Activated CD8-positive, alpha-beta memory T cell treated with anti-CD3 and anti-CD28 coated beads for 24 hours (primary cell): Measurements from ENCODE around the gene TTL.
"Not testable (repeated sequence)": the region's sequence is repeated elsewhere in the genome, so short reads cannot be mapped to it uniquely, and the experiment has no call there.

Source experiments
- DNase-seq: peaks from one replicate; pipeline ENCODE4 v3.0.0-alpha.2; 2020

Gene TTL

GRCh38 chr2:112524276-112524675 lies 42.3 kb downstream of the TTL start:
- not testable (repeated sequence) for DNase-seq

- no peak for DNase-seq
These were observed 46.6 kb downstream of the TTL start for GRCh38 chr2:112528541-112528940.

- DNase-seq: no peak
These were observed 47.8 kb downstream of the TTL start for GRCh38 chr2:112529757-112530156.

- DNase-seq: no peak
These were observed 48.8 kb downstream of the TTL start for GRCh38 chr2:112530728-112531127.

GRCh38 chr2:112534826-112535225 lies 52.9 kb downstream of the TTL start:
- no peak for DNase-seq

- not testable (repeated sequence) for DNase-seq
These were observed 54.7 kb downstream of the TTL start for GRCh38 chr2:112536665-112537064.

GRCh38 chr2:112539306-112539705 lies 57.4 kb downstream of the TTL start:
- no peak for DNase-seq

GRCh38 chr2:112540906-112541305 lies 59.0 kb downstream of the TTL start:
- no peak for DNase-seq

- DNase-seq: peak; percentile 93
These were observed 59.6 kb downstream of the TTL start for GRCh38 chr2:112541315-112542122.

GRCh38 chr2:112542123-112542983 lies 60.4 kb downstream of the TTL start, which contains the start of gene POLR1B:
TSS of gene POLR1B (plus strand) at chr2:112542465. CDS start at chr2:112542495, 30 bp downstream.
- DNase-seq: peak; percentile 93

- DNase-seq: peak; percentile 63
These were observed 61.2 kb downstream of the TTL start for GRCh38 chr2:112542984-112543661.

- DNase-seq: no peak
These were observed 65.4 kb downstream of the TTL start for GRCh38 chr2:112547333-112547732.

- DNase-seq: no peak
These were observed 67.0 kb downstream of the TTL start for GRCh38 chr2:112548980-112549379.

GRCh38 chr2:112566104-112566503 lies 84.1 kb downstream of the TTL start:
- DNase-seq: no peak

GRCh38 chr2:112566508-112566907 lies 84.6 kb downstream of the TTL start:
- DNase-seq: not testable (repeated sequence)

- no peak for DNase-seq
These were observed 90.0 kb downstream of the TTL start for GRCh38 chr2:112572005-112572404.

GRCh38 chr2:112577756-112578155 lies 95.8 kb downstream of the TTL start:
- DNase-seq: no peak

- no peak for DNase-seq
These were observed 97.3 kb downstream of the TTL start for GRCh38 chr2:112579241-112579640.

GRCh38 chr2:112580084-112580483 lies 98.1 kb downstream of the TTL start:
- no peak for DNase-seq

- DNase-seq: peak; percentile 67
These were observed 100.4 kb downstream of the TTL start for GRCh38 chr2:112582314-112582746.

- no peak for DNase-seq
These were observed 101.7 kb downstream of the TTL start for GRCh38 chr2:112583497-112584133.

- DNase-seq: peak; percentile 95
These were observed 102.4 kb downstream of the TTL start, which contains the start of gene CHCHD5 for GRCh38 chr2:112584134-112584890. TSS of gene CHCHD5 (plus strand) at chr2:112584609. CDS start at chr2:112584648, 39 bp downstream.
